Measurements from ENCODE around the gene MVB12B.

Gene MVB12B

DNA sequence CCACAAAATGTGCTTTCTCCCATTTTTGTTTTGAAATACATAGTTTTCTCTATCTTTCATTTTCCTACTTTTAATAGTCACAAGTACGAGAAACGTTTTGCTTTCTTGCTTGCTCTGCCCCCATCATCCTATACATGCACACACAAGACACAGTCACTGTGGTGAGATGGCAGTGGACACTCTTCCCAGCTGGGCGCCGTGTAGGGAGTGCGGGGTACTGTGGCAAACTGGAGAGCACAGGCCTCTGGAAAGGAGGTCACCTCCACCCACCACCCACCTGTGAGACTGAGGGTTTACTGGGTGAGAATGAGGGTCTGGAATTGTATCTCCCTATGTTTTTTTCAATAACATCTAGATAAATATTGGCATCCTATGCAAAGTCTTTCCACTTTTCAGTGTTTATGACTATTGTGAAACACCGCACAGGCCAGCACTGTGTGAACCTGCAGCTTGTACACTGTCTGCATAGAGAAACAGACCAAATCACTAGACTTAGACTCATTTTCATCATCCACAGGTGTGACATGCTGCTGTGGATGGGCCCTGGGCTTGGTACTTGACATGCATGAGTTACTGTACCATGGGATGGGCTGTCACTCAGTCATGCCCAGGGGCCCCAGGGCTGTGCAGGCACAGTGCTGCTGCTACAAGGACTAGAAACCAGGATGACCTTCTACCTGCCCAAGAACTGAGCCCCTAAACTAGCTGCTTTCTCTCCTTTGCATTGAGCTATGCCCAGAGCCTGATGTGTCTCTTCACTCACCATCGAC is 169.0 kb downstream of the MVB12B start:
- no peak overlapping the region for H3K4me3 ChIP-seq (ENCODE audit: low read length)
- no peak overlapping the region for H3K9ac ChIP-seq (ENCODE audit: low read length)
- H4K20me1 ChIP-seq (ENCODE audit: insufficient read depth, low read length), result peaks cover 2% of the 10 kb centered on the region; the same call in 1 of the 2 replicates
- TF ChIP-seq, protein P1, sequence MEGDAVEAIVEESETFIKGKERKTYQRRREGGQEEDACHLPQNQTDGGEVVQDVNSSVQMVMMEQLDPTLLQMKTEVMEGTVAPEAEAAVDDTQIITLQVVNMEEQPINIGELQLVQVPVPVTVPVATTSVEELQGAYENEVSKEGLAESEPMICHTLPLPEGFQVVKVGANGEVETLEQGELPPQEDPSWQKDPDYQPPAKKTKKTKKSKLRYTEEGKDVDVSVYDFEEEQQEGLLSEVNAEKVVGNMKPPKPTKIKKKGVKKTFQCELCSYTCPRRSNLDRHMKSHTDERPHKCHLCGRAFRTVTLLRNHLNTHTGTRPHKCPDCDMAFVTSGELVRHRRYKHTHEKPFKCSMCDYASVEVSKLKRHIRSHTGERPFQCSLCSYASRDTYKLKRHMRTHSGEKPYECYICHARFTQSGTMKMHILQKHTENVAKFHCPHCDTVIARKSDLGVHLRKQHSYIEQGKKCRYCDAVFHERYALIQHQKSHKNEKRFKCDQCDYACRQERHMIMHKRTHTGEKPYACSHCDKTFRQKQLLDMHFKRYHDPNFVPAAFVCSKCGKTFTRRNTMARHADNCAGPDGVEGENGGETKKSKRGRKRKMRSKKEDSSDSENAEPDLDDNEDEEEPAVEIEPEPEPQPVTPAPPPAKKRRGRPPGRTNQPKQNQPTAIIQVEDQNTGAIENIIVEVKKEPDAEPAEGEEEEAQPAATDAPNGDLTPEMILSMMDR (IDR thresholded peaks at IDR 0.05; ENCODE audit: low read depth, low read length), result no peak
- no peak for TF ChIP-seq EZH2phosphoT487 (IDR thresholded peaks at IDR 0.05; ENCODE audit: low read depth)
- H3K79me2 ChIP-seq (ENCODE audit: low read length), result no peaks in the 10 kb centered on the region
- no peaks in the 10 kb centered on the region for H3K4me1 ChIP-seq (ENCODE audit: low read length)
- H3K36me3 ChIP-seq (replicated peaks; ENCODE audit: low read depth, low read length), result no peaks in the 10 kb centered on the region
- no peak overlapping the region for H3K4me2 ChIP-seq (ENCODE audit: low read length)
- no peaks in the 10 kb centered on the region for H3K9me3 ChIP-seq (ENCODE audit: insufficient read depth, low read length)
- H3K27ac ChIP-seq (ENCODE audit: low read length), result no peak overlapping the region
- H3K27me3 ChIP-seq (ENCODE audit: low read depth, low read length), result peaks cover 55% of the 10 kb centered on the region
- H2AFZ ChIP-seq (ENCODE audit: low read depth, low read length), result no peak overlapping the region

DNA sequence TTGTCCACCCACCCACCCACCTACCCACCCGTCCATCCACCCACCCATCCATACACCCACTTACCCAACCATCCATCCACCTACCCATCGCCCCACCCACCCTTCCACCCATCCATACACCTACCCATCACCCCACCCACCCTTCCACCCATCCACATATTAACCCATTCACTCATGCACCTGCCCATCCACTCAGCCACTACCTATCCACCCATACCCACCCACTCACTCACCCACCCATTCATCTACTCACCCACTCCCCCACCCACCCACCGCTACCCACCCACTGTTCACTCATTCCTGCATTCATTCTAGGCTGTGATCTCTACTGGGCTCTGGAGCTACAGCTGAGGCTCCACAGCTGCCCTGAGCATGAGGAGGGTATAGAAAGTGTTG is 169.6 kb downstream of the MVB12B start:
- no peak overlapping the region for H3K27ac ChIP-seq (ENCODE audit: low read length)
- no peaks in the 10 kb centered on the region for H3K36me3 ChIP-seq (replicated peaks; ENCODE audit: low read depth, low read length)
- TF ChIP-seq EZH2phosphoT487 (IDR thresholded peaks at IDR 0.05; ENCODE audit: low read depth), result no peak
- TF ChIP-seq, protein P1 (IDR thresholded peaks at IDR 0.05; ENCODE audit: low read depth, low read length), result no peak
- H3K4me2 ChIP-seq (ENCODE audit: low read length), result no peak overlapping the region
- H3K4me3 ChIP-seq (ENCODE audit: low read length), result no peak overlapping the region
- no peaks in the 10 kb centered on the region for H3K79me2 ChIP-seq (ENCODE audit: low read length)
- H4K20me1 ChIP-seq (ENCODE audit: insufficient read depth, low read length), result peaks cover 3% of the 10 kb centered on the region; the same call in 1 of the 2 replicates
- H3K9me3 ChIP-seq (ENCODE audit: insufficient read depth, low read length), result no peaks in the 10 kb centered on the region
- H3K4me1 ChIP-seq (ENCODE audit: low read length), result no peaks in the 10 kb centered on the region
- peaks cover 51% of the 10 kb centered on the region for H3K27me3 ChIP-seq (ENCODE audit: low read depth, low read length)
- H2AFZ ChIP-seq (ENCODE audit: low read depth, low read length), result no peak overlapping the region
- no peak overlapping the region for H3K9ac ChIP-seq (ENCODE audit: low read length)

DNA sequence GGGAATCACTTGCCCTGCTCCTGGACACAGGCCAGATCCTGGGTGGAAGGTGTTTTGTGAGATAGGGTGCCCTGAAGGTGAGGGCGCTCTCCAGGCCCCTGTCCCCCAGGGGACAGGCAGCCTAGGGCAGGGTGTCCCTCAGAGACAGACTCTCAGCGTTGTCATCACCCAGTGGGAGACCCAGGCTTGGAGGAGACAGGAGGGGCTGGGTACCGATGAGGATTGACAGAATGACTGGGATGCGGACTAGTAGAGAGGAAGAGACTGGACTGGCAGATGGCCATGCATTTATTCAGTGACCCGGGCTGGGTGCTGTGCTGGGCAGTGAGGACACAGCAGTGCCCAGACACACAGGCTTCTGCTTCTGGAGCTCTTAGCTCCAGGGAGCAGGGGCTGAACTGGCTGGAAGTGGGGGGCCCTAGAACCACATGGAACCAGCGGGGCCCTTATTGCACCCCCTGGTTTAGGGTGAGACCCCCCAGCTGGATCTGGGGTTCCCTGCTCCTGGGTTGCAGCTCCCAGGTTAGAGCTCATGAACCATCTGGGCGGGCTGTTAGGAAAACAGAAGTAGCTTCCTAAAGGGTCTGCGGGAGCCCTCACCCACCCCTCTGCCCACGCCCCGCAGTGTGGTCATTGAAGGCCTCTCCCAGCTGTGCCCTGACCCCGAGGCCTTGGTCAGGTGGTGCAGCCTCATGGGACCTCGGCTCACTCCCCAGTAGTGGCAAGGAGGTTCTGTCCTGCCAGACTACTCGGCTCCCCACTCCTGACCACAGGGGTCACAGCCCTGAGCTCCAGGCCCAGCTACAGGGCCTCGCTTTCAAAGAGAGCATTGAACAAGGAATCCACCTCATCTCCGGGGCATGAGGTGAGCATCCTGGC is 170.4 kb downstream of the MVB12B start:
- Histone ChIP-seq H3K36me3 (replicated peaks; ENCODE audit: low read depth, low read length) (no peaks in the 10 kb centered on the region), H3K4me1 (ENCODE audit: low read length) (no peaks in the 10 kb centered on the region), H3K4me3 (ENCODE audit: low read length) (no peak overlapping the region), H3K79me2 (ENCODE audit: low read length) (no peaks in the 10 kb centered on the region), H4K20me1 (ENCODE audit: insufficient read depth, low read length) (peaks cover 3% of the 10 kb centered on the region; the same call in 1 of the 2 replicates), H3K9ac (ENCODE audit: low read length) (no peak overlapping the region), H3K27me3 (ENCODE audit: low read depth, low read length) (peaks cover 55% of the 10 kb centered on the region), H3K27ac (ENCODE audit: low read length) (no peak overlapping the region), H2AFZ (ENCODE audit: low read depth, low read length) (no peak overlapping the region), H3K4me2 (ENCODE audit: low read length) (no peak overlapping the region), H3K9me3 (ENCODE audit: insufficient read depth, low read length) (no peaks in the 10 kb centered on the region)
- TF ChIP-seq, protein P1 (IDR thresholded peaks at IDR 0.05; ENCODE audit: low read depth, low read length), result no peak
- no peak for TF ChIP-seq EZH2phosphoT487 (IDR thresholded peaks at IDR 0.05; ENCODE audit: low read depth)

All from OCI-LY3 (cell line).